ENCODE results near the gene SPRR2B.

- TF ChIP-seq YY1 (IDR thresholded peaks at IDR 0.05; ENCODE audit: insufficient read depth, insufficient read length) (no peak), ZNF274 (IDR thresholded peaks at IDR 0.05; ENCODE audit: low read depth, low read length) (no peak)
These were observed 49.5 kb upstream of the SPRR2B start for GRCh38 chr1:153120945-153121344.
